ENCODE results near the gene TMEM116.

GRCh38 chr12:111992464-111992863 lies 20.5 kb downstream of the TMEM116 start:
- TF ChIP-seq, protein P1, sequence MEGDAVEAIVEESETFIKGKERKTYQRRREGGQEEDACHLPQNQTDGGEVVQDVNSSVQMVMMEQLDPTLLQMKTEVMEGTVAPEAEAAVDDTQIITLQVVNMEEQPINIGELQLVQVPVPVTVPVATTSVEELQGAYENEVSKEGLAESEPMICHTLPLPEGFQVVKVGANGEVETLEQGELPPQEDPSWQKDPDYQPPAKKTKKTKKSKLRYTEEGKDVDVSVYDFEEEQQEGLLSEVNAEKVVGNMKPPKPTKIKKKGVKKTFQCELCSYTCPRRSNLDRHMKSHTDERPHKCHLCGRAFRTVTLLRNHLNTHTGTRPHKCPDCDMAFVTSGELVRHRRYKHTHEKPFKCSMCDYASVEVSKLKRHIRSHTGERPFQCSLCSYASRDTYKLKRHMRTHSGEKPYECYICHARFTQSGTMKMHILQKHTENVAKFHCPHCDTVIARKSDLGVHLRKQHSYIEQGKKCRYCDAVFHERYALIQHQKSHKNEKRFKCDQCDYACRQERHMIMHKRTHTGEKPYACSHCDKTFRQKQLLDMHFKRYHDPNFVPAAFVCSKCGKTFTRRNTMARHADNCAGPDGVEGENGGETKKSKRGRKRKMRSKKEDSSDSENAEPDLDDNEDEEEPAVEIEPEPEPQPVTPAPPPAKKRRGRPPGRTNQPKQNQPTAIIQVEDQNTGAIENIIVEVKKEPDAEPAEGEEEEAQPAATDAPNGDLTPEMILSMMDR (tag by site-specific recombination; IDR thresholded peaks at IDR 0.05) = no peak
- TF ChIP-seq REST (tag by site-specific recombination; IDR thresholded peaks at IDR 0.05) = no peak
- TF ChIP-seq INSM2 (tag by site-specific recombination; IDR thresholded peaks at IDR 0.05) = no peak
- no peak for TF ChIP-seq ZNF16 (tag by site-specific recombination; IDR thresholded peaks at IDR 0.05; ENCODE audit: low read depth)
- TF ChIP-seq PRDM6 (tag by site-specific recombination; IDR thresholded peaks at IDR 0.05) = no peak
- no peak for TF ChIP-seq SP2 (tag by site-specific recombination; IDR thresholded peaks at IDR 0.05)
- TF ChIP-seq MEIS1 (CRISPR knock-in tag; IDR thresholded peaks at IDR 0.05; ENCODE audit: borderline replicate concordance) = no peak
- no peak for TF ChIP-seq ZNF791 (tag by site-specific recombination; IDR thresholded peaks at IDR 0.05)
- no peak for TF ChIP-seq ZNF350 (tag by site-specific recombination; IDR thresholded peaks at IDR 0.05)

All from HEK293 (cell line).